Osteocyte (in vitro differentiated cells): ENCODE results near the gene DNAAF5. TPM values are rescaled to one million over a fixed set of nuclear protein-coding genes. Genes with fewer than 3 reads are reported as not detected.
A peak's percentile ranks its signal among the peaks of the same experiment; 100 is the strongest.

ENCODE experiments used
- DNase-seq: peaks from one replicate; pipeline ENCODE4 v3.0.0; 2021; ENCODE audit warnings: mixed read lengths; ENCODE audit not compliant: unreplicated experiment; ENCODE audit errors: extremely low spot score
- H3K27ac Mint-ChIP-seq: one replicate; pipeline ENCODE4 v1.8.0; 2021; ENCODE audit warnings: mild to moderate bottlenecking, mixed read lengths; ENCODE audit not compliant: unreplicated experiment
- H3K27me3 Mint-ChIP-seq: one replicate; pipeline ENCODE4 v1.8.0; 2021; ENCODE audit warnings: mixed read lengths; ENCODE audit not compliant: unreplicated experiment
- H3K36me3 Mint-ChIP-seq: one replicate; pipeline ENCODE4 v1.8.0; 2021; ENCODE audit warnings: mixed read lengths; ENCODE audit not compliant: unreplicated experiment
- H3K4me1 Mint-ChIP-seq: one replicate; pipeline ENCODE4 v1.8.0; 2021; ENCODE audit warnings: mixed read lengths; ENCODE audit not compliant: unreplicated experiment
- H3K4me3 Mint-ChIP-seq: one replicate; pipeline ENCODE4 v1.8.0; 2021; ENCODE audit warnings: mild to moderate bottlenecking, moderate library complexity, mixed read lengths; ENCODE audit not compliant: unreplicated experiment
- H3K9me3 Mint-ChIP-seq: one replicate; pipeline ENCODE4 v1.8.0; 2021; ENCODE audit warnings: mixed read lengths; ENCODE audit not compliant: unreplicated experiment
- CTCF ChIP-seq: fragments of 200-600 bp; sonication (generic); IDR thresholded peaks from 2 replicates; pipeline ENCODE4 v1.5.0; 2021; ENCODE audit warnings: antibody characterized with exemption, mild to moderate bottlenecking, moderate library complexity
- total RNA-seq: library from RNA; stranded (reverse); gene quantifications from 2 replicates; pipeline ENCODE4 v1.2.1, GENCODE V29; 2021

Gene DNAAF5
- total RNA-seq, 1 donor from 2014 or later = 28.1 TPM

- H3K36me3 Mint-ChIP-seq = peaks cover 17% of the 10 kb centered on the region
- no peak for DNase-seq
- no peak for TF ChIP-seq CTCF
- H3K4me1 Mint-ChIP-seq = peaks cover 2% of the 10 kb centered on the region
- no peak overlapping the region for H3K27ac Mint-ChIP-seq
- H3K27me3 Mint-ChIP-seq = no peaks in the 10 kb centered on the region
- peaks cover 17% of the 10 kb centered on the region for H3K9me3 Mint-ChIP-seq
- H3K4me3 Mint-ChIP-seq = no peak overlapping the region
Observed at GRCh38 chr7:682810-683209, 43.7 kb upstream of the DNAAF5 start.

GRCh38 chr7:683526-684205, 42.8 kb upstream of the DNAAF5 start:
- H3K9me3 Mint-ChIP-seq = peaks cover 21% of the 10 kb centered on the region

GRCh38 chr7:684416-684815, 42.1 kb upstream of the DNAAF5 start:
- no peak overlapping the region for H3K4me3 Mint-ChIP-seq

More at GRCh38 chr7:683526-684205, 42.8 kb upstream of the DNAAF5 start:
- Mint-ChIP-seq H3K36me3 (peaks cover 18% of the 10 kb centered on the region), H3K4me3 (no peak overlapping the region), H3K27ac (no peak overlapping the region), H3K4me1 (peaks cover 2% of the 10 kb centered on the region), H3K27me3 (no peaks in the 10 kb centered on the region)
- DNase-seq = no peak
- TF ChIP-seq CTCF = no peak

GRCh38 chr7:685540-685939, 41.0 kb upstream of the DNAAF5 start:
- peaks cover 22% of the 10 kb centered on the region for H3K9me3 Mint-ChIP-seq
- H3K4me1 Mint-ChIP-seq = peaks cover 7% of the 10 kb centered on the region
- no peaks in the 10 kb centered on the region for H3K27me3 Mint-ChIP-seq
- H3K36me3 Mint-ChIP-seq = peaks cover 15% of the 10 kb centered on the region
- H3K4me3 Mint-ChIP-seq = no peak overlapping the region
- H3K27ac Mint-ChIP-seq = no peak overlapping the region
- no peak for TF ChIP-seq CTCF
- no peak for DNase-seq

More at GRCh38 chr7:684416-684815, 42.1 kb upstream of the DNAAF5 start:
- Mint-ChIP-seq H3K36me3 (peaks cover 17% of the 10 kb centered on the region), H3K9me3 (peaks cover 22% of the 10 kb centered on the region), H3K4me1 (peaks cover 2% of the 10 kb centered on the region), H3K27me3 (no peaks in the 10 kb centered on the region), H3K27ac (no peak overlapping the region)
- TF ChIP-seq CTCF = no peak
- no peak for DNase-seq

GRCh38 chr7:690478-691360, 35.8 kb upstream of the DNAAF5 start:
- H3K4me1 Mint-ChIP-seq = peaks cover 20% of the 10 kb centered on the region
- DNase-seq = no peak
- H3K9me3 Mint-ChIP-seq = peaks cover 15% of the 10 kb centered on the region

More at GRCh38 chr7:690478-691360, 35.8 kb upstream of the DNAAF5 start:
- peak overlapping the region; percentile 20 for H3K27ac Mint-ChIP-seq
- no peak for TF ChIP-seq CTCF
- H3K27me3 Mint-ChIP-seq = no peaks in the 10 kb centered on the region
- H3K4me3 Mint-ChIP-seq = no peak overlapping the region
- H3K36me3 Mint-ChIP-seq = peaks cover 14% of the 10 kb centered on the region
